ENCODE results near the gene MICAL3.

MICAL3 gene

DNA sequence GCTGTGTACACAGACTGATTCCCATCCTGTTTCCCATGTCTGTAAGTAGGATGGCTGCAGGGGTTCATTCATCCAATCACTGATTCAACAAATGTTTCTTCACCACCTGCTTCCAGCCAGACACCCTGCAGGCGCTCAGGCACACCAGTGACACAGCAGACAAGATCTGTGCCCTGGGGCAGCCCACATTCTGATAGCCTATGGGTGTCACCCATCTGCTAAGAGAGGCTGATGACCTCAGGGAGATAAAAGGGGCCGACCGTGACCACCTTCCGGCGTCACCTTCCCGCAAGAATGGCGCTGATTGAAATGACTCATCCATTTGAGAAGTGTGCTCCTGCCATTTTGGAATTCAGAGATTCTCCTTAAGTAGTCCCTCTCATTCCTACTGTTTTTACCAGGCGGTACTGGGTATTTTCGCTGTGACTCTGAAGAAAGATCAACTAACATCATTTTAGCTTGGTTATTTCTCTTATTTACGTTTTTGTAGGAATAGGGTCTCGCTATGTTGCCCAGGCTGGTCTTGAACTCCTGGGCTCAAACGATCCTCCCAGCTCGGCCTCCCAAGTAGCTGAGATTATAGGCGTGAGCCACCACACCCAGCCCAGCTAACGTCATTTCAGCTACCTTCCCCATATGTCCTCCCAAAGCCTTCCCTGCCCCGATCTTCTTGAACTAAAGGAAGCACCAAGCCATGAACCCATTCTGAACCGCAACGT is 176.8 kb downstream of the MICAL3 start:
- DNase-seq (ENCODE audit: low read depth in 2 of 3, low spot score in 1 of 3): no peak

DNA sequence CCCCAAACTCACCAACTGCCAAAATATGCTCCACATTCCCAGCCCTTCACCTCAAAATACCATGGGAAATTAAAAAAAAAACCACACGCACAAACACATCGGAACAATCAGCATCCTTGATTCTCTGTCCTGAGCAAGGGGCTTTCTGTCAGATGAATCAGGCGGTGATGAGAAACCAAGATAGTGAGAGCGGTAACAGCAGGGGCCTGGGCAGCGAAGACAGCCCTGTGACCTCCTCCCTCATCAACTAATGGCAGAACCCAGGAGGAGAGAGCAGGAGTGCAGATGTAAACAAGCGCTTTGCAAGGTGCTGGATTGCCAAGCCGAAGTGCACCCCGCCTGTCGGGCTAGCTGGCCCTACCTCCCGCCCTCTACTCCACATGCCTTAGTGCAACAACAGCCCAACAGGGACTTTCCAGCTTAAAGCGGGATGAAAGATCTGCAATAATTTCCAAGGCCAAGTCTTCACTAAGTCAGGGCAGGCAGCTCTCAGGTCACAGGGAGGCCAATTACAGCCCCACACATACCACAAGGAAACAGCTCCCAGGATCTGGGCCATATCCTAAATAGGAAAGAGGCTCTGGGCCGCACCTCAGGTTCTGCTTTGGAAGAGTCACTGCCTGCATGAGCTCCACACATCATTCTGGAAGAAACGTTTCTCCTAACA is 177.9 kb downstream of the MICAL3 start:
- no peak for DNase-seq (ENCODE audit: low read depth in 2 of 3, low spot score in 1 of 3)

DNA sequence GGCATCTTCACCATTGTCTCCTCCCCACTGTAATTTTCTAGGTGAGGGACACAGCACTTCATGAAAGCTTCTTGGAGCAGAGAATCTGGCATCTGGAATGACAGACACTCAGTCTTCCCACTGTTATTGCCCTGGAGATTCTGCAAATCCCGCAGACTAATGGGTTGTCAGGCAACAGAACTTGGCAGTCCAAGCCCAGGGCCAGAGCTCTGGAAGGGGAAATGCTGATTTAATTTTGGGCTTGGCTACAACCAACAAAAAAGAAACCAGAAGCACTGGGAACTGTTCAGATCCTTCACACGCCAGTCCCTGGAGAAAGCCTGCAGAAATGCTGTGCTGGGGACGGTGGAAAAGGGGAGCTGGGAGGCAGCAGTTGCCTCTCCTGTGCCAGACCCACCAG is 178.6 kb downstream of the MICAL3 start:
- DNase-seq (ENCODE audit: low read depth in 2 of 3, low spot score in 1 of 3): no peak

DNA sequence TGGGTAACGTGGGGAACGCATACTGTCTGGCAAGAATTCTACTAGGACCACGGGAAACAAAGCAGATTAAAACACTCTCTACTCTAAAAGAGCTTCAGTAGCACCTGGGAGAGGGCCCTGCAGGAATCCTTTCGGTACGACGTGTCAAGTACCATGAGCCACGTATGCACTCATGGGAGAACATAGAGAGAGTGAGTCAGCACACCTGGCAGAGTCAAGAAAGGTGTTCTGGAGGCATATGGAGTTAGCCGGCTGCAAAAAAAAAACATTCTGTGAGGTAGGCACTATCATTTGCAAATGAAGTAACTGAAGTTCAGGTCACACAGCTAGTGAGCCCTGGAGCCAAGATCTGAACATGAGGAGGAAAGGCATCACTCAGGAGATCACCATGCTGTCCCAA is 179.0 kb downstream of the MICAL3 start:
- no peak for DNase-seq (ENCODE audit: low read depth in 2 of 3, low spot score in 1 of 3)

DNA sequence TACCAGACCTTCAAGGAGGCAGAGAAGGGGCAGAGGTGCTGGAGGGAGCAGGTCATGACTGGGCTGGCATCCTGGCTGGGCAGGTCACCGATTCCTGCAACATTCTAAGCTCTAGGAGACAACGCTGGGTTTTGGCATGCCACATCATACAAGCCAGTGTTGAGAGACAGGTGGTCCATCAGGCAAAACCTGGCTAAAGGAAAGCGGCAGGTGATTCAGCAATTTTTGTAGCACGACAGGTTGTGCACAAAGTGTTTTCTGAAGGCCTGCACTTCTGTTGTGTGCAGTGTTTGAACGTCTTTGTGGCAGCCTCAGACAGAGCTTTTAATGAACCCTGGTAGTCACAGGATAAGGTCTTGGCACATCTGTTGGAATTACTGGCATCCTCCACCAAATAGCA is 180.2 kb downstream of the MICAL3 start:
- no peak for DNase-seq (ENCODE audit: low read depth in 2 of 3, low spot score in 1 of 3)

DNA sequence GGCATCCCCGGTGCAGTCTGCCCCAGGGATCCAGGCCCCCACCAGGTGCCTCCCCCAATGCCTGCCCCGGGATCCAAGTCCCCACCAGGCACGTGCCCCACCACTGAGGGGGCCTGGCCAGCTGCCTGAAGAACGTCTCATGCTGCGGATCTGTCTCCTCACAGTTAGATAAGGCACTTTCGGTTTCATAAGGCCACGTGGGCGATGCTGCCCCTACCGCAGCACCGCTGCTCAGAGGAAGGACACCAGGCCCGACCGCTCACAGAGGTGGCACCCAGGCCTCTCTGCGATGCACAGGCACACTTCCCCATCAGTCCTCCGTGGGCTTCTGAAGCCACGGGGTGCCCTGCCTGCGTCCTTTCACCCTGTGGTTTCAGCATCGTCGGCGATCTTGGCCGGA is 182.0 kb downstream of the MICAL3 start:
- DNase-seq (ENCODE audit: low read depth in 2 of 3, low spot score in 1 of 3): peak in 1 of 3 donors; percentile 15

DNA sequence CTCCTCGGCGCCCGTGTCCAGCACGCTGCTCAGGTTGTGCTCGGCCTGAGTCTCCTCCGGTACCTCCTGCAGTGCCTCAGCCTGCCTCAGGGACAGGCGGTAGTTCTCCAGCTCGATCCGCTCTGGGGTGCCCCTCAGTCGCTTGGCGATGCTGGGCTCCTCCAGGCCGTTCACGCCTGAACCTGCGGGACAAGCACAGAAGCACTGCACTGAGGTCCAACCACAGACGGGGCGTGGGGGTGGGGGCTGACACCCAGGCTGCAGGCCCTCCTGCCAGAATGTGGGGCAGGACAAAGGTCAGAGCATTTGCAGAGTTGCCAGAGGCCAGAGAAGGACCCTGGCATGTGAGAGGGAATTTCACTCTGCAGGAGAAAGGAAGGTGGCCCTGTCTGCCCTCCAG is 182.5 kb downstream of the MICAL3 start:
- no peak for DNase-seq (ENCODE audit: low read depth in 2 of 3, low spot score in 1 of 3)

DNA sequence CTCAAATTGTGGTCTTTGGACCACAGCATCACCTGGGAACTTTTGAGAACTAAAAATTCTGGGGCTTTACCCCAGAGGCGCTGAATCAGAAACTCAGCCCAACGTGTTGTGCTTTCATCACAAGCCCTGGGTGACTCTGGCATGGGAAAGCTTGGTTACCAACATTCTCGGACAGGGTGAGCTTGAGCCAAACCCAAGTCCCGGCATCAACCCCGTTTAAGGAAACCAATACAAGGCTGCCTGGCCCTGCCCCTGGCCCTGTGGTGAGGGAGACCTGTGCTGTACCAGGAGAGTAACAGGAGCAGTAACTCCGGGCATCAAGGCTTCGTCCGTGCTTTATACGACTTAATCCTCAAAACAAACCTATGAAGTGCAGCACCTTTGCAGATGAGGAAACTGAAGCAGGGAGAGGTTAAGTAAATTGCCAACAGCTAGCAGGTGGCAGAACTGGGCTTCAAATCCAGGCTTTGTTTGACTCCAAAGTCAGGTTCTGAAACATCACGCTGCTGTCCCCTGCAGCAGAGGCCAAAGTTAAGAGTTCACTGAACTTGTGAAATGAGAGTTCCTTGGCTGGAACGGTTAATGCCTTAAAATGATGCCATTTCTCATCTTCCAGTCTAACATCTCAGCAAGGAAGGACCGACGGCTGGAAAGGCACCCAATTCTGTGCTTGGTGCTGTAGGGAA is 186.0 kb downstream of the MICAL3 start:
- DNase-seq (ENCODE audit: low read depth in 2 of 3, low spot score in 1 of 3): no peak

DNA sequence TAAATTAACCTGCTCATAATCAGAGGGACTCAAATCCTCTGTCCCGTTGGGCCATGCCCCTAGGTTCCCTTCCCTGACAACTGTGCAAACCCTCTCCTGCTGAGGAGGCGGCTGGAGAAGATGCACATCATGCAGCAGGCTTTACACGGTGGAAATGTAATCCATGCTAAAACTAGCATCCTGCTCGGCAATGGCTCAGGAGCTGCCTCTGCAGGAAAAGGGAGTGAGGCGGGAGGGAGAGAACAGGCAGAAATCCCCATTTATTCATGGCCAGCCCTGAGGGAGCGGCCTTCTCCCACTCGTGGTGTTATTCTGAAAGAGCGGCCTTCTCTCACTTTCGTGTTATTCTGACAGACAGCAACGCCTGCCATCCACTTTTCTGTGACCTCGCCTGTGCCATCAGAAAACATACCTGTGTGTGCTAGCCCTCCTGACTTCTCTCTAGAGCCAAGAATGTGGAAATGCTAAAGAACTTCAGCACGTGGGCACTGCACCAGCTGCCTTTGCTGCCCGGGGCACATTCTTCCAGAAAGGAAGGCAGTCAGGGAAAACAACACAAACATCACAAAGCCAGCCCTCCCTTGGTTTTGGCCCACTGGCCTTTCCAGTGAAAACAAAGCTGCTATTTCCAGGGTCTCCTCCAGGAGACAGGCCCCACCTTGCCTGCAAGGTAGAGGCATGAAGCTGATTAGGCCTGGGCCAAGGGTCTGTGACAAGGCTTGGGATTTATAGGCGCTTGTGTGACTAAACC is 187.2 kb downstream of the MICAL3 start:
- no peak for DNase-seq (ENCODE audit: low read depth in 2 of 3, low spot score in 1 of 3)

DNA sequence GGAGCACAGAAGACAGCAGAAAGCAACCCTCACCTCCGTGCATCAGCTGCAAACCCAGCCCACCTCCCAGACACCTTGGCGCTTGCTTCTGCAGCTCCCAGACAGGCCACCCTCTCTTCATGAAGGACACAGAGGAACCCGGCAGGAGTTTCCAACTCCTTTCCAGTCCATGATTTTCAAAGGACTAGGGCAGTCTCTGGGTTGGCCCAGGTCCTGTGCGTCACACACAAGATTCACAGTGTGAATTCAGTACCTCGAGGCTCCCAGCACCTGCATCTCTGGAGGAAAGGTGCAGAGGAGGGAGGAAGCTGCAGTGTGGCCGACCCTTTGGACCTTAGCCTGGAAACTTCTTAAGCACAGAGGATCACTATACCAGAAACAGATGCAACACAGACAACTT is 189.1 kb downstream of the MICAL3 start:
- no peak for DNase-seq (ENCODE audit: low read depth in 2 of 3, low spot score in 1 of 3)

DNA sequence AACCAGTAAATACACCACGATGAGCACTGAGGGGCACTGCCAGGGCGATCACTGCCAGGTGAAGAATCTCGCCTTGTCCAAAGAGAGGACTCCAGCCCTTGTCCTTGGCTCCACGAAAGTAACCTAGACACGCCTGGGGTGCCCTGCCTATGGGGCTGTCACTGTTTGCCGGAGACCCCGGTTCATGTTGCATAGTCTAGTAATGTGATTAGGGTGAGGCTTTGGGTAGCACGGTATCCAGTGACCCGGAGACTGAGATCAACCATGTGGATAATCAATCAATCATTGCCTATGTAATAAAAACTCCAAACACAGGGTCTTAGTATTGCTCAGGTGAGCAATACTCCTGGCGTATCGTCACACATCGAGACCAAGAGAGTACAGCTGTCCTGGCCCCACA is 190.9 kb downstream of the MICAL3 start:
- DNase-seq (ENCODE audit: low read depth in 2 of 3, low spot score in 1 of 3): no peak

DNA sequence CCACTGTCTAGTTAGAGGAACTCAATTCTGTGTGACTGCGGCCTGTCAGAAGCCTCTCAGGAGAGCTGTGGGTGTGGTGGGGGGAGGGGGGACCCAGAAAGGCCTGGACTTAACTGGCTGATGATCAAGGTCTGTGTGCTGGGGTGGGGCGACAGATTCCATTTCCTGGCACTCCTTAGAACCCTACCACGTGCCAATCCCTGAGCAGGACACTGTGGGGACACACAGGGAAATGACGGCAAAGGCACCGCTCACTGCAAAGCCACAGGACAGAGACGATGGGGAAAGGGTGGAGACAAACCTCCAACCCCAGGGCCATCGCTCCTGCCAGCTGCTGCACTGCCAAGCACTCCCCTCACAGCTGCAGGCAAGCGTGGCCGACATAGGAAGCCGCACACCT is 191.7 kb downstream of the MICAL3 start:
- DNase-seq (ENCODE audit: low read depth in 2 of 3, low spot score in 1 of 3): no peak

DNA sequence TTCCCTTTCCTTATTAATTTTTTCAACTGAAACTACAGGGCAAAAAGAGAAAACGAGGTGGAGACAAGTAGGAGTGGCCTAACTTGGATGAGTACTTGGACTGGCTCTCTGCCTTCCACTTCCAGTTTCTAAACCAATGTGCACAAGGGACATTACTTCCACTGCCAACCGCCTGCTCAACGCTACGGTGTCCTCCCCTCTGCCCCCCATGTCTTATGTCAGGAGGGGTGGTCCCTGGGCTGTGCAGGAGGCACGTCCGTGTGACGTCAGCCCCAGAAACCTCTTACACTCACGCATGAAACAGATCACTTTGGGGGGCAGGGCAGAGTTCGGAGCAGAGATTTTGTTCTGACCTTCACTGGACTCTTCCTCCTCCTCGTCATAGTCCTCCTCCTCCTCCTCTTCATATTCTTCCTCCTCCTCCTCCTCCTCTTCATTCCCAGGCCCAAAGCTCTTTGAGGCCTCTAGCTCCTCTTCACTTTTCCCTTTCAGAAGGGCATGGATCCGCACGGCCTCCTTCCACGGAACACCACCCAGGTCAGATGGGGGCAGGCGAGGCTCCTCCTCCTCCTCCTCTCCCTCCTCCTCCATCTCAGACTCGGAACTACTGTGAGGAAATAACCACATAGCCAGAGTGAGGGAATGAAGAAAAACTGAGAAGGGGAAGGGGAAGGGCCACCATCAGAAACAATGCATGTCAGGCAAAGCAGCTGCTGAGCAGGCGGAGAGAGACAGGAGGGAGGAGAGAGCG is 192.7 kb downstream of the MICAL3 start:
- no peak for DNase-seq (ENCODE audit: low read depth in 2 of 3, low spot score in 1 of 3)

DNA sequence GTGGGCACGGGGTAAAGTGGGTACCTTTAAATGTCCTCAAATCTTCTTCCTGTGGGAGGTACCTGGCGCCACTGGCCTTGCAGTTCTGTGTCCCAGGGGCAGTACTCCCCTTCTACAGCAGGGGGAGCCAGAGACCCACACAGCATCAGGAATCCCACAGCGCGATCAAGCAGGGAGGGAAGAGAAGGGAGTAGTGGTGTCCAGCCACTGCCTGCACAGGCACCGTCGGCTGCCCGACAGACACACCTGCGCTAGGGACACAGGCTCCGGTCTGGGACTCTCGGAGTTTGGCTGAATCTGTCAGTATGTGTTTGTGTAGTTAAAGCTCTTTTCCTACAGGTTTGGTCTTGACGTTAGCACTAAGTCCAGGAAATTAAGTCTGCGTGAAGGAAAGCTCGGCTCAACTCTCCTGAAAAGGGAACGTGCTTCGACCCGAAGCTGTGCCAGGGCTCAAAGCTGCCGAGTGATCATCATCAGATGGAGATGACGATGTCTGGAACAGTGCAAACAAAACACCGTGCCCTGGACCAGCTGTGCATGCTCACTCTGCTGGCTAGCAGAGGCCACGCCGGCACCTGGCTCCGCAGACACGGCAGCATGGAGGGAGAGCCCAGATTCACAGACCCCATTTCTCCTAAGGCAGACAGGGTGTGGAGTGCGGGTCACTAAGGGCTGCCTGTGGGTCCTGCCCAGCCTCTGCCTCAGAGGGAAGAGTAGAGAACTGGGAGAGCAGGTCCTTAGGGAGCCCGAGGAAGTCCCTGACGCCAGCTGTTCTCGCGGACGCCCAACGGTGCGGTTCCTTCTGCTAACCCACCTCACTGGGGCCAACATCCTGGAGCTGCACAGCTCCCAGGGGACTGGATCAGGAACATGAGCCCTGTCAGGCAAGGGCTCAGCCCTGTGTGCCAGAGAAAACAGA is 194.1 kb downstream of the MICAL3 start:
- DNase-seq (ENCODE audit: low read depth in 2 of 3, low spot score in 1 of 3): peak; percentile 70 to 90 (median 73)

DNA sequence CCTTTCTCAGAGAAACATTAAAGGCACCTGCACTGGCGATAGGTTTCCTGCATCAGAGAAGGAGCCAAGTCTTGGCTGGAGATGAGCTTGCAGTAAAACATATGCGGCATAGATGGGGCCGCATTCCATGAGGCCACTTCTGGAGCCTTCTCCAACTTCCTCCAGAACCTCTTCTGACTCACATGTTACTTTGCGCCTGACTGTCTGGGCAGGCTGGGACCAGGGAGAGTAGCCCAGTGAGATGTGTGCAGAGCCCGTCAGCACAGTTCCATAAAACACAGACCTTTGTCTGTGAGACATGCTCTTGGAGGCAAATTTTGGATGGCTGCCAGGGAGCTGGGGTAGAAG is 194.7 kb downstream of the MICAL3 start:
- DNase-seq (ENCODE audit: low read depth in 2 of 3, low spot score in 1 of 3): no peak

DNA sequence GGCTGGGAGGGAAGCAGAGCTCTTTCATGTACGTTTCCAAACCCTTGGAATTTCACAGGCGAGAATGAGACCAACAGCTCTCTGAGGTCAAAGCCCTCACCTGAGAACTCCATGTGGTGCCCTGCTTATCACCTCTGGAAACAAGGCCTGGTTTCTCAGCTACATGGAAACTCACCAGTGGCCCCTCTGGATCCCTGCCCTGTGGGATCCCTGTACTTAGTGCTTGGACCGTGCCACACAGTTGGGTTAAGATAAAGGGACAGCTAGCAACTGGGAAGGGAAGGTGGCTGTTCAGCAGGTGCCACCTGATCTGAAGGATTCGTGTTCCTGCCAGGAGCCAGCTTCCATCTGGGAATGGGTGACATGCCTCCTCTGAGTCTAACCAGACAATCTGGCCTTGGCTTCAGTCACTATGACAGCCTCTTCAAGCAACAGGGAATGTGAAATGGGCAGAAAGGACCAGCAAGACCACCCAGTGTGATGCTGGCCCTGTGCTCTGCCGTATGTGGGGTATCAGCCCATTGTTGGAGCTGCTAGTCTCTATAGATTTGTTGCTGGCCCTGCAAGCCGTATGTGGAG is 195.8 kb downstream of the MICAL3 start:
- DNase-seq (ENCODE audit: low read depth in 2 of 3, low spot score in 1 of 3): no peak

DNA sequence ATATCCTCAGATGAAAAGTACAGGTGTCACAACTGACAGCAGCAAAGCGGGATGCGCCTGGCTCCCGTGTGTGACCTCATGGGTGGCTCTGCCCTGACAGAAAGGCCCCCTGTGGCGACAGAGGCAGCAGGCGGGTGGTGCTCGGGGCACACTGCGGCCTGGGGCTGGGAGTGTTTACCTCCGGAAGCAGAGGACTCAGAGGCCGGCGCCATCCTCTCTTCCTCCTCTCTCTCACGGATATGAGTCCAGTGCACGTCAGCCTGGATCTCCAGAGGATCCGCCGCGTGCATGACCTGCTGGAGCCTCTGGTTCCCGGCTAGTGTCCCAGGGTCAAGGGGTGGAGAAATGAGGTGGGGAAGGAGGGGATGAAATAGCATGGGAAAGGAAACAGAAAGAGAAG is 196.9 kb downstream of the MICAL3 start:
- DNase-seq (ENCODE audit: low read depth in 2 of 3, low spot score in 1 of 3): no peak

DNA sequence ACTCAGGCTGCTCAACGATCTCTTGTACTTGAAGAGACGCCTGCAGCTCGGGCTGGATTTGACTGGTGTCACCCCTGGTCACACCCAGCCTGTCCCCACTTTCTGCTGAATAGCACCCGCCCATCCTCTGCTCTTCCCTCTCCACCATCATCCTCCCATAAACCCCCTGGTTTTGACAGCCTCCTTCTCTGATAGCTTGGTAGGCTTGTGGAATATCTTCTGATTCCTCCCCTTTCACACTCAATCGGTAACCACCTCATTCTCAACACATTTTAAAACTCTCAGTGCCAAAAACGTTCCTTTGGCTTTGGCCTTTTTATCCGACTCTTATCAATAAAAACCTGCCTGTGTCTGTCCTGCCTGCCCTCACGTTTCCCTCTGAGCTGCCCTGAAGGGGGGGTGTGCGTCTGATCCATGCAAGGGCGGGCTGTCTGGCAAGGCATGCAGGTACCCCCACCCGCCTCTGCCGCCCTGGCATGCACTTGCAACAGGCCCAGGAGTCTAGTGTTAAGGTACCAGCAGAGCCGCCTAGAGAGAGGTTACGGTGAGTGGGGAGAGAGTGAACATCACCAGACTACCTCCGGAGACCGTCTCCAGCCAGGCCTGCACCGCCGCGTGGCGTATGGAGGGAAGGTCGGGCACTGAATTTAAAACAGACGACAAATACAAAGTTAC is 198.3 kb downstream of the MICAL3 start:
- no peak for DNase-seq (ENCODE audit: low read depth in 2 of 3, low spot score in 1 of 3)

DNA sequence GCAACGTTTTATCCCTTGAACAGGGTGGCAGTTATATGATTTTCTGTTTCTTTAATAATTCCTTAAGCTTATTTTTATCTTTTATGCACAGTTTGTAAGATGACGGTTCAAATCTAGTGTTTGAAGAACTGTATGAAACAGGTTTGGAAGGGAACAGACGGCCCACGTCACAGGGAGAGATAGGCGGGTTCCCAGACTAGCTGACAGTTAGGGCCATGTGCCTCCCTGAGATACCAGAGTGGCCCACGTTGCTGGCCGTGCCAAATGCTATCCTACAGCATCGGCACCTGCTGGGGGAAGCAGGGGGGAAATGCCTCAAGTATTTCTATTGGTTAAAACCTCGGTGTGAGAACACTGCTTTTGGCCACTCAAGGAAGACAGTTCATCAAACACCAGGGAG is 199.9 kb downstream of the MICAL3 start:
- no peak for DNase-seq (ENCODE audit: low read depth in 2 of 3, low spot score in 1 of 3)

Data from stimulated activated CD4-positive, alpha-beta T cell treated with anti-CD3 and anti-CD28 coated beads, Interleukin-12 subunit alpha, Interleukin-12 subunit beta, amount 100 ng/mL, for 48 hours (primary cell).